ENCODE measurements around the gene OR2F1. TPM values are rescaled to one million over a fixed set of nuclear protein-coding genes. Genes with fewer than 3 reads are reported as not detected.

Gene OR2F1
- total and polyA plus RNA-seq, 12 donors, result 0.06 TPM; not detected in 11

DNA sequence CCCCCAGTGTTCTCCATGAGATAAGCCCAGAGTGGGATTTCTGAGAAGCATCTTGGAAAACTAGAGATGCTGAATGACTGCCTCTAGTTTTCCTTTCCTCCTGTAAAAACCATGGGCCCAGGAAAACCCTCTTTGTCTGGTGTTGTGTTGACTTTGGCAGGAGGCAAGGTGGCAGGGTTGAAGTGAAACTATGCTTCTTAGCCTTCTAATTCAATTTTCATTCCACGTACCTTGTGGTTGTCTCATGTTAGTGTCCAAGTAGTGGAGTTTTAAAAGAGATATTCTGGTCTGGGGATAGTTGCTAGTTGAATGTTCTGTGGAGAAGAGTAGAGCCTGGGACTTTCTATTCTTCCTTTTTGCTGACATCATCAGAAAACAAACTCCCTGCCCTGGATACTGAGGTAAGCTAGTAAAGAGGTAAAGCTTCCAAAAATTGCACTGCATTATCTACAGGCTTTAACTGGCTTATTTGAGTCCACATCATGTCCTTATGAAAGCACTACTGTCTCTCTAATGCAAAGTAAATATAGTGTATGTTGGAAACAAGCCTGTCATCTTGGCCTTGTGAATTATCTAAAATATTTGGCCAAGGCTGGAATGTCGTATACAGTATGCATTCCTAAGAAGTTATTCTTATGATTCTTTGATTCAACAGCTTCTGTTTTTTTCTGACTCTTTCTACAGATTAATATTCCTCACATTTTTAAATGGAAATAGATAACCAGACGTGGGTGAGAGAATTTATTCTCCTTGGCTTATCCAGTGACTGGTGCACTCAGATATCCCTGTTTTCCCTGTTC, 19.9 kb upstream of the OR2F1 start, which contains the start of gene OR2F2:
OR2F2 (plus strand) TSS at position 708 of the 800 bp plus-strand sequence; CDS start at position 708, 0 bp downstream.
- WGBS, 4 donors, result 56 to 68% (median 61%) methylated on average over 3 of the region's 3 CpGs
- H3K36me3 ChIP-seq (replicated peaks in 1 of 2), result no peaks in the 10 kb centered on the region
- intact Hi-C loops (cut with DNase I), result no loop called here
- H3K4me3 ChIP-seq, result no peak within 1 kb of the TSS
- DNase-seq, result no peak
- H3K27me3 ChIP-seq, result no peaks in the 10 kb centered on the region
- TF ChIP-seq, protein P1, sequence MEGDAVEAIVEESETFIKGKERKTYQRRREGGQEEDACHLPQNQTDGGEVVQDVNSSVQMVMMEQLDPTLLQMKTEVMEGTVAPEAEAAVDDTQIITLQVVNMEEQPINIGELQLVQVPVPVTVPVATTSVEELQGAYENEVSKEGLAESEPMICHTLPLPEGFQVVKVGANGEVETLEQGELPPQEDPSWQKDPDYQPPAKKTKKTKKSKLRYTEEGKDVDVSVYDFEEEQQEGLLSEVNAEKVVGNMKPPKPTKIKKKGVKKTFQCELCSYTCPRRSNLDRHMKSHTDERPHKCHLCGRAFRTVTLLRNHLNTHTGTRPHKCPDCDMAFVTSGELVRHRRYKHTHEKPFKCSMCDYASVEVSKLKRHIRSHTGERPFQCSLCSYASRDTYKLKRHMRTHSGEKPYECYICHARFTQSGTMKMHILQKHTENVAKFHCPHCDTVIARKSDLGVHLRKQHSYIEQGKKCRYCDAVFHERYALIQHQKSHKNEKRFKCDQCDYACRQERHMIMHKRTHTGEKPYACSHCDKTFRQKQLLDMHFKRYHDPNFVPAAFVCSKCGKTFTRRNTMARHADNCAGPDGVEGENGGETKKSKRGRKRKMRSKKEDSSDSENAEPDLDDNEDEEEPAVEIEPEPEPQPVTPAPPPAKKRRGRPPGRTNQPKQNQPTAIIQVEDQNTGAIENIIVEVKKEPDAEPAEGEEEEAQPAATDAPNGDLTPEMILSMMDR (IDR thresholded peaks at IDR 0.05), result no peak
- TF ChIP-seq POLR2A (IDR thresholded peaks at IDR 0.05), result no peak
- H3K9me3 ChIP-seq (replicated peaks in 1 of 3), result peaks cover 0 to 5% (median 0%) of the 10 kb centered on the region in 3 donors
- H3K4me1 ChIP-seq (replicated peaks in 1 of 2), result no peaks in the 10 kb centered on the region
- no peak within 1 kb of the TSS for H3K27ac ChIP-seq

DNA sequence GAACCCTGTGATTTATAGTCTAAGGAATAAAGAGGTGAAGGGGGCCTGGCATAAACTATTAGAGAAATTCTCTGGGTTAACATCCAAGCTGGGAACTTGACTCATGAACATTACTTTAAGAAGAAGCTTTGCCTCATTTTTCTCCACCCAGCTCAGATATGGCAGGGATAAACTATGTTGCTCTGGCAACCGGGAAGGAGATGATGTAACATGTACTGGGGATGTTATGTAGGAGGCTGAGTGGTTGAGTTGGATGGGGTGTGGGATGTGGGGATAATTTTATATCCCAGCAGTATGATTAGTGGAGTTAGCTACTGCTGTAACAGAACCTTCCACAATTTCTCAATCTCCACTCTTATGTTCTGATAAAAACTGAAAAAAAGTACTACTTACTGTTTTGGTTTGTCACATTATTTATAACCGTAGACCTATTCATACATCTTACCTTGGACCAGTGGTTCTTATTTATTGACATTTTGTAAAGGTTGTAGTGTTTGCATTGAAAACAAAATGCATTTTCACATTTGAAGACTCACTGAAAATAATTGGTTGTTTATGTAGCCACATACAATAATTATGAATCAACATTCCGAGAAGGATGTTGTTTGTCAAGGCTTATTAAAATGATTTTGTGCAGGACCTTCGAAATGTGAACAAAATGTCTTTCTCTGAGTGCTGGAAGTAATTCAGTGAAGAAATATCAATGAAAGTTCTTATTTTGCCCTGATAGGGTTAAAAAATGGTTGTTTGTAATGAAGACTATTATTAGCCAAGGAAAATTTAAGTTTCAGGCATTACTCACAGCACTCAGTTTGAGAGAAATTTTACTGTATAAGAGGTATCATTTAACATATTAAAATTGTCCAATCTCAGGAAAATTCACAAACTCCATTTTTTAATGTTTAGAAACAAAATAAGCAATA, 18.3 kb upstream of the OR2F1 start:
- 78 to 87% (median 81%) methylated on average over 4 of the region's 4 CpGs for WGBS, 4 donors
- no peaks in the 10 kb centered on the region for H3K27me3 ChIP-seq
- H3K27ac ChIP-seq, result no peak overlapping the region

DNA sequence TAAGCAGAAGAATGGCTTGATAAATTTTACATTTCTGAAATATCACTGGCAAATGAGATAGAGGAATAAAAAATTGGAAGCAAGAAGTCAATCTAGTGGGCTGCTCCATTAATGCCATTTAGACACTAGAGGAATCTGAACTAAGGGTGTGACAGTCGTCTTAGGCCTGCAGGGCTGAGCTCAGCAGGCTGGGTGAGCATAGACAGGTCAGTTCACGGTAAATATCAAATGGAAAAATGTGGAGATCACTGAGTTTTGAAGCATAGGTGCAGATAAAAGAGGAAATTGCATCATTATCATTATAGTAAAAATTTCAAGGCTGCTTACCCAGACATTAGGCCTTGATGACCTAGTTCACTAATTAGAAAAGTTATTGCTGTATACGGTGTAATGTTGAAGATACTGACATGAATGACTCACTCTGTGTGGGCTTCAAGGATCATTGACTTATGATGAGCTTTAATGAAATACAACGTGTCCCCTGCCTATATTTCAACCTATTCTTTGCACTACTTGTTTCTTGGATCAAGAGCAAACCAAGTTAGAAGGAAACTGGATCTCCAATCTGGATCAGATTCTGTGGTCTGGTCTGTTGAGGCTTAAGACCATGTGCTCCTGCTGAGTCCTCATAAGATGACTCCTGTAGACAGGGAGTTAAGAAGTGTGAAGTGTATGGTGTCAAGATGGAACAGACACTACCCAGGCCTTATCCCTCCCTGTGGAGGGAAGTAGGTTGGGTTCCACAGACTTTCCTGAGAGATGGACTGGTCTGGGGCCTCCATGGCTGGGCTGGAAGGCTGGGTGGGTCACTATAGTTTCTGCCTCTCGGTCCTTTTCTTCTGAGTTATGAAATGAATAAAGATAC, 16.0 kb upstream of the OR2F1 start:
- Histone ChIP-seq H3K36me3 (replicated peaks in 1 of 2) (no peaks in the 10 kb centered on the region), H3K4me3 (no peak overlapping the region), H3K4me1 (replicated peaks in 1 of 2) (no peaks in the 10 kb centered on the region), H3K27ac (no peak overlapping the region), H3K27me3 (no peaks in the 10 kb centered on the region), H3K9me3 (replicated peaks in 1 of 3) (no peaks in the 10 kb centered on the region)
- WGBS, 4 donors, result 73 to 79% (median 77%) methylated on average over 5 of the region's 5 CpGs
- DNase-seq, result no peak
- TF ChIP-seq, protein P1 (IDR thresholded peaks at IDR 0.05), result no peak
- TF ChIP-seq POLR2A (IDR thresholded peaks at IDR 0.05), result no peak
- intact Hi-C loops (cut with DNase I), result no loop called here

More for the DNA sequence above, 18.3 kb upstream of the OR2F1 start:
- no peaks in the 10 kb centered on the region for H3K36me3 ChIP-seq (replicated peaks in 1 of 2)
- intact Hi-C loops (cut with DNase I), result no loop called here
- no peaks in the 10 kb centered on the region for H3K4me1 ChIP-seq (replicated peaks in 1 of 2)
- H3K9me3 ChIP-seq (replicated peaks in 1 of 3), result peaks cover 0 to 5% (median 0%) of the 10 kb centered on the region in 3 donors
- DNase-seq, result no peak
- no peak for TF ChIP-seq POLR2A (IDR thresholded peaks at IDR 0.05)
- TF ChIP-seq, protein P1 (IDR thresholded peaks at IDR 0.05), result no peak
- H3K4me3 ChIP-seq, result no peak overlapping the region
